ENCODE results near the gene TMEM151B.

DNA sequence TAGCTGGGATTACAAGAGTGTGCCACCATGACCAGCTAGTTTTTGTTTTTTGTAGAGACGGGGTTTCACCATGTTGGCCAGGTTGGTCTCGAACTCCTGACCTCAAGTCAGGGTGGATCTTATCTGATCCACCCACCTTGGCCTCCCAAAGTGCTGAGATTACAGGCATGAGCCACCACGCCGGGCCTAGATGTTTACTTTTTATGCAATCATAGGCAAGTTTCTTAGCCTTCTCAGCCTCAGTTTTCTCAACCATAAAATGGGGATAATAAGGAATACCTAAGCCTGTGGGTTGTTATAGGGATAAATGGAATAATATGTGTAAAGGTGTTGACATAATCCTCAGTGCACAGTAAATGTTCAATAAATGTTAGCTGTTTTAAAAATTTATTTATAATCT lies 82.0 kb downstream of the TMEM151B start:
- TF ChIP-seq, protein P1, sequence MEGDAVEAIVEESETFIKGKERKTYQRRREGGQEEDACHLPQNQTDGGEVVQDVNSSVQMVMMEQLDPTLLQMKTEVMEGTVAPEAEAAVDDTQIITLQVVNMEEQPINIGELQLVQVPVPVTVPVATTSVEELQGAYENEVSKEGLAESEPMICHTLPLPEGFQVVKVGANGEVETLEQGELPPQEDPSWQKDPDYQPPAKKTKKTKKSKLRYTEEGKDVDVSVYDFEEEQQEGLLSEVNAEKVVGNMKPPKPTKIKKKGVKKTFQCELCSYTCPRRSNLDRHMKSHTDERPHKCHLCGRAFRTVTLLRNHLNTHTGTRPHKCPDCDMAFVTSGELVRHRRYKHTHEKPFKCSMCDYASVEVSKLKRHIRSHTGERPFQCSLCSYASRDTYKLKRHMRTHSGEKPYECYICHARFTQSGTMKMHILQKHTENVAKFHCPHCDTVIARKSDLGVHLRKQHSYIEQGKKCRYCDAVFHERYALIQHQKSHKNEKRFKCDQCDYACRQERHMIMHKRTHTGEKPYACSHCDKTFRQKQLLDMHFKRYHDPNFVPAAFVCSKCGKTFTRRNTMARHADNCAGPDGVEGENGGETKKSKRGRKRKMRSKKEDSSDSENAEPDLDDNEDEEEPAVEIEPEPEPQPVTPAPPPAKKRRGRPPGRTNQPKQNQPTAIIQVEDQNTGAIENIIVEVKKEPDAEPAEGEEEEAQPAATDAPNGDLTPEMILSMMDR (IDR thresholded peaks at IDR 0.05), result no peak
- TF ChIP-seq EP300 (IDR thresholded peaks at IDR 0.05), result no peak

Measured in esophagus muscularis mucosa (tissue), 3 donors.